ENCODE data around the gene SOD1. TPM values are rescaled to one million over a fixed set of nuclear protein-coding genes. Genes with fewer than 3 reads are reported as not detected.
A peak's percentile ranks its signal among the peaks of the same experiment; 100 is the strongest.

SOD1 gene
- total and polyA plus RNA-seq, 2 donors (not counting 3 experiments of a cell fraction or from before 2014, with no cell fraction given): 198 to 268 TPM

DNA sequence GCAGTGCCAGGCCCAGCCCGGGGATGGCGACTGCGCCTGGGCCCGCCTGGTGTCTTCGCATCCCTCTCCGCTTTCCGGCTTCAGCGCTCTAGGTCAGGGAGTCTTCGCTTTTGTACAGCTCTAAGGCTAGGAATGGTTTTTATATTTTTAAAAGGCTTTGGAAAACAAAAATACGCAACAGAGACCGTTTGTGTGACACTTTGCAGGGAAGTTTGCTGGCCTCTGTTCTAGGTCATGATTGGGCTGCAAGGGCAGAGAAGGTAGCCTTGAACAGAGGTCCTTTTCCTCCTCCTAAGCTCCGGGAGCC, 719 bp downstream of the SOD1 start:
- intact Hi-C loops (cut with micrococcal nuclease): loop anchor here (2.0 kb wide), 1 partner anchor 71 kb away; no protein-coding TSS in a partner anchor

More for the DNA sequence above, 719 bp downstream of the SOD1 start:
- no peaks in the 10 kb centered on the region for H4K20me1 ChIP-seq (replicated peaks; ENCODE audit: control insufficient read depth, extremely low read depth, insufficient read depth, low read length)
- H3K79me2 ChIP-seq (ENCODE audit: control insufficient read depth, insufficient read depth, low read length): peaks cover 39% of the 10 kb centered on the region
- no TSS peak for BruUV-seq (replicated peaks)
- DNase-seq (ENCODE audit: low read depth, low spot score): peak; percentile 30
- H3K4me2 ChIP-seq (ENCODE audit: insufficient read depth, low read length): peak overlapping the region; percentile 98
- H3K9me3 ChIP-seq (replicated peaks; ENCODE audit: control insufficient read depth, insufficient read depth, low read length): no peaks in the 10 kb centered on the region
- peak overlapping the region; percentile 24 for H3K27ac ChIP-seq (ENCODE audit: insufficient read depth, low read depth, low read length)
- no peaks in the 10 kb centered on the region for H3K9me1 ChIP-seq (replicated peaks; ENCODE audit: control insufficient read depth, extremely low read depth, insufficient read depth, low read length)
- no peaks in the 10 kb centered on the region for H3K36me3 ChIP-seq (ENCODE audit: control insufficient read depth in 2 of 2, extremely low read depth in 1 of 2, insufficient read depth in 2 of 2, low read length in 2 of 2)
- peak overlapping the region; percentile 73 to 92 (median 89) for H3K4me3 ChIP-seq (replicated peaks in 1 of 3; ENCODE audit: insufficient read depth in 1 of 3, low read depth in 1 of 3, low read length in 3 of 3)
- peaks cover 7% of the 10 kb centered on the region for H3K4me1 ChIP-seq (ENCODE audit: control insufficient read depth, extremely low read depth, insufficient read depth, low read length)
- peak overlapping the region; percentile 73 for H3K9ac ChIP-seq (replicated peaks; ENCODE audit: extremely low read depth, insufficient read depth, low read length)
- ChIA-PET CTCF (no interaction called here), POLR2A (no interaction called here)
- FAIRE-seq: peak; percentile 62
- H2AFZ ChIP-seq (ENCODE audit: low read depth, low read length): peak overlapping the region; percentile 42
- TF ChIP-seq MYC (IDR thresholded peaks at IDR 0.05; ENCODE audit: low read depth, low read length) (no peak), GATA2 (IDR thresholded peaks at IDR 0.05; ENCODE audit: insufficient read depth, insufficient read length, low read depth, low read length) (no peak), POLR2AphosphoS5 (IDR thresholded peaks at IDR 0.05; ENCODE audit: insufficient read depth, low read depth, low read length) (no peak), FOS (IDR thresholded peaks at IDR 0.05; ENCODE audit: borderline replicate concordance, insufficient read depth, low read length) (no peak), JUN (IDR thresholded peaks at IDR 0.05; ENCODE audit: borderline replicate concordance, insufficient read depth, insufficient read length, low read depth) (no peak), EZH2 (IDR thresholded peaks at IDR 0.05; ENCODE audit: borderline replicate concordance, low read depth, low read length, severe bottlenecking) (no peak), POLR2A (IDR thresholded peaks at IDR 0.05; ENCODE audit: low read depth, low read length) (no peak)
- TF ChIP-seq, protein P1, sequence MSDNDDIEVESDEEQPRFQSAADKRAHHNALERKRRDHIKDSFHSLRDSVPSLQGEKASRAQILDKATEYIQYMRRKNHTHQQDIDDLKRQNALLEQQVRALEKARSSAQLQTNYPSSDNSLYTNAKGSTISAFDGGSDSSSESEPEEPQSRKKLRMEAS (IDR thresholded peaks at IDR 0.05; ENCODE audit: insufficient read depth, insufficient read length): no peak
- TF ChIP-seq, protein P2, sequence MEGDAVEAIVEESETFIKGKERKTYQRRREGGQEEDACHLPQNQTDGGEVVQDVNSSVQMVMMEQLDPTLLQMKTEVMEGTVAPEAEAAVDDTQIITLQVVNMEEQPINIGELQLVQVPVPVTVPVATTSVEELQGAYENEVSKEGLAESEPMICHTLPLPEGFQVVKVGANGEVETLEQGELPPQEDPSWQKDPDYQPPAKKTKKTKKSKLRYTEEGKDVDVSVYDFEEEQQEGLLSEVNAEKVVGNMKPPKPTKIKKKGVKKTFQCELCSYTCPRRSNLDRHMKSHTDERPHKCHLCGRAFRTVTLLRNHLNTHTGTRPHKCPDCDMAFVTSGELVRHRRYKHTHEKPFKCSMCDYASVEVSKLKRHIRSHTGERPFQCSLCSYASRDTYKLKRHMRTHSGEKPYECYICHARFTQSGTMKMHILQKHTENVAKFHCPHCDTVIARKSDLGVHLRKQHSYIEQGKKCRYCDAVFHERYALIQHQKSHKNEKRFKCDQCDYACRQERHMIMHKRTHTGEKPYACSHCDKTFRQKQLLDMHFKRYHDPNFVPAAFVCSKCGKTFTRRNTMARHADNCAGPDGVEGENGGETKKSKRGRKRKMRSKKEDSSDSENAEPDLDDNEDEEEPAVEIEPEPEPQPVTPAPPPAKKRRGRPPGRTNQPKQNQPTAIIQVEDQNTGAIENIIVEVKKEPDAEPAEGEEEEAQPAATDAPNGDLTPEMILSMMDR (IDR thresholded peaks at IDR 0.05; ENCODE audit: extremely low read depth in 1 of 2, insufficient read depth in 1 of 2, low read depth in 1 of 2, low read length in 2 of 2): no peak
- dilution Hi-C loops (cut with MboI; ENCODE audit: extremely low pct_ligation_motif_present, low sequenced_read_pairs): no loop called here
- H3K27me3 ChIP-seq (ENCODE audit: control insufficient read depth in 2 of 2, insufficient read depth in 2 of 2, low read length in 2 of 2): no peaks in the 10 kb centered on the region

Data from endothelial cell of umbilical vein (primary cell).